ENCODE data around the gene PTPRG.
A peak's percentile ranks its signal among the peaks of the same experiment; 100 is the strongest.

The PTPRG gene

GRCh38 chr3:61890167-61890566 lies 328.8 kb downstream of the PTPRG start:
- Mint-ChIP-seq H3K4me3 (no peak overlapping the region), H3K4me1 (peaks cover 7% of the 10 kb centered on the region), H3K9me3 (no peaks in the 10 kb centered on the region), H3K27ac (no peak overlapping the region), H3K27me3 (no peaks in the 10 kb centered on the region), H3K36me3 (no peaks in the 10 kb centered on the region)
- CTCF ChIA-PET, result no interaction called here
- no peak for DNase-seq

- H3K4me1 Mint-ChIP-seq, result peaks cover 11% of the 10 kb centered on the region
These were observed 329.2 kb downstream of the PTPRG start for GRCh38 chr3:61890586-61890985.

DNA sequence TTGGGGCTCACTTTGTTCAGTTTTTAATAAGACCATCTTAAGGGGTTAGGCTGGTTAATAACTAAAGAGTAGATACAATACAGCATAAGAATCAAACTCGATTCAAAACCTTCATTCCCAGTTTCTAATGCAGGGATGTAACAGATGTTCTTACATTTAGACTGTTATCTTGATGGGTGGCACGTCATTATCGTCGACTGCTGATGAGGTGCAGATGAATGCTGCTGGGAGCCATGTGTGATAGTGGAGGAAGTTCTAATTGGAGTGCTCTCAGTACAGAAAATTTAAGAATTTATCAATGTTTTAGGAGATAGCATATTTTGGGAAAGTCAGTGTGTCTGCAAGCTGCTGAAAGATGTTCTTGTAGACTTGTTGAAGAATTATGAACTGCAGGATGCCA lies 331.5 kb downstream of the PTPRG start:
- DNase-seq, result no peak
- Mint-ChIP-seq H3K9me3 (no peaks in the 10 kb centered on the region), H3K4me1 (peaks cover 12% of the 10 kb centered on the region), H3K27ac (no peak overlapping the region), H3K27me3 (no peaks in the 10 kb centered on the region), H3K4me3 (no peak overlapping the region), H3K36me3 (no peaks in the 10 kb centered on the region)
- CTCF ChIA-PET, result no interaction called here

More at GRCh38 chr3:61890586-61890985, 329.2 kb downstream of the PTPRG start:
- Mint-ChIP-seq H3K4me3 (no peak overlapping the region), H3K9me3 (no peaks in the 10 kb centered on the region), H3K27ac (no peak overlapping the region), H3K36me3 (no peaks in the 10 kb centered on the region), H3K27me3 (no peaks in the 10 kb centered on the region)
- no peak for DNase-seq
- CTCF ChIA-PET, result no interaction called here

GRCh38 chr3:61893840-61894566 lies 332.6 kb downstream of the PTPRG start:
- Mint-ChIP-seq H3K4me3 (no peak overlapping the region), H3K27ac (no peak overlapping the region)

DNA sequence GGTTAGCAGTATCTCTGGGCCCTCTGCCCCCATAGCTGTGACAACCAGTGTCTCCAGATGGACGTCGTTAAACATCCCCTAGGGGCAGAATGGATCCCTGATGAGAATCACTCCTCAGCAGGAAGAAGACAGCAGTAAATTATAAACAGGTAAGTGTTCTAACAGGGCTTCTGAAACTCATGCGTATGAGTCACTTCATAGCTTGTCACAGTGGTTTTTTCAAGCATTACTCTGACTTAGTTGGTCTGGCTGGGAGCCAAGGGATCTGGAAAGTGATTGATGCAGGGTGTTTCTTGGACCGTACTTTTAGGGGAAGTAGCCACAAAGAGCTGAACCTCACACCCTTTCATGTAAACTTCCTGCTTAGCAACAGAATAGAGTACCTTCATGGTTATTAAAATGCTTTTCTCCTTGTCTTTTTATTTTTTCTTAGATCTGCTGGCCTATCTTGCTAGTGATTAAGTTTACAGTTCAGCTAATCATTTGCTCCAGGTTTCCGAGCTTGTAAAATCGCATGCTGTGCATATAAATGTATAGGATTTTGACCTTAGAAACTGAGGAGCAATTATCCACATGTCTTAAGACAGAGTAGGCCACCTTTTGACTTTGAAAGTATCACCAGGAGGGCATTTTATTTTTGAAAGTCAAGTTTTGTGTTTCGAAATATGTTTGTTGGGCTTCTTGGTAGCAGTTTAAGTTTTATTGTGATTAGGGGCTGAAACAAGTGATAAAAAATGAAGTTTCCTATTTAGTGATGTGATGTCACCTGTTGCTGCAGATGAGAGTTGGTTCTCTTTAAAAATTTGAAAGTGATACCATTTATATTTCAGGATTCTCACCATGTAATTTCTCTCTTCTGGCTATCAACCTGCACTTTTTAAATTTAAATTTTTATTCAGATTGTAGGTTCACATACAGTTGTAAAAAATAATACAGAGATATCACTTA lies 333.9 kb downstream of the PTPRG start:
- no peaks in the 10 kb centered on the region for H3K9me3 Mint-ChIP-seq
- H3K4me1 Mint-ChIP-seq, result peaks cover 12% of the 10 kb centered on the region
- no peak overlapping the region for H3K4me3 Mint-ChIP-seq
- H3K27me3 Mint-ChIP-seq, result no peaks in the 10 kb centered on the region
- H3K27ac Mint-ChIP-seq, result no peak overlapping the region
- peak; percentile 39 for DNase-seq
- CTCF ChIA-PET, result interaction anchor here (0.8 kb wide), 1 partner anchor 42 kb away, joined by 4 read pairs; no protein-coding TSS in a partner anchor
- no peaks in the 10 kb centered on the region for H3K36me3 Mint-ChIP-seq

More at GRCh38 chr3:61893840-61894566, 332.6 kb downstream of the PTPRG start:
- H3K4me1 Mint-ChIP-seq, result peaks cover 12% of the 10 kb centered on the region
- no peak for DNase-seq
- CTCF ChIA-PET, result interaction anchor here (1.2 kb wide), 1 partner anchor 29 kb away, joined by 3 read pairs; no protein-coding TSS in a partner anchor
- no peaks in the 10 kb centered on the region for H3K27me3 Mint-ChIP-seq
- H3K36me3 Mint-ChIP-seq, result no peaks in the 10 kb centered on the region
- no peaks in the 10 kb centered on the region for H3K9me3 Mint-ChIP-seq

DNA sequence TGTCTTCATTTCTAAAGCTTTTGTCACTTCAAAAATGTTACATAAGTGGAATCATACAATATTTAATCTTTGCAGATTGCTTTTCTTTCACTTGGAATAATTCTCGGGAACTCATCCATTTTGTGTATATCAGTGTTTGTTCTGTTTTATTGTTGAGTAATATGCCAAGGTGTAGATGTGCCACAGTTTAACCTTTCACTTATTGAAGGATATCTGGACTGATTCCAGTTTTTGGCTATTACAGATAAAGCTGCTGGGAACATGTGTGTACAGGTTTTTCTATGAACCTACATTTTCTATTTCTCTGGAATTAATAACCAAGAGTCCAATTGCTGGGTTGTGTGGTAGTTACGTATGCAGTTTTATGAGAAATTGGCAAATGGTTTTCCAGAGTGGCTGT lies 334.9 kb downstream of the PTPRG start:
- CTCF ChIA-PET, result no interaction called here
- peaks cover 12% of the 10 kb centered on the region for H3K4me1 Mint-ChIP-seq
- no peak for DNase-seq
- no peak overlapping the region for H3K4me3 Mint-ChIP-seq
- no peak overlapping the region for H3K27ac Mint-ChIP-seq
- H3K36me3 Mint-ChIP-seq, result no peaks in the 10 kb centered on the region
- no peaks in the 10 kb centered on the region for H3K9me3 Mint-ChIP-seq
- H3K27me3 Mint-ChIP-seq, result no peaks in the 10 kb centered on the region

DNA sequence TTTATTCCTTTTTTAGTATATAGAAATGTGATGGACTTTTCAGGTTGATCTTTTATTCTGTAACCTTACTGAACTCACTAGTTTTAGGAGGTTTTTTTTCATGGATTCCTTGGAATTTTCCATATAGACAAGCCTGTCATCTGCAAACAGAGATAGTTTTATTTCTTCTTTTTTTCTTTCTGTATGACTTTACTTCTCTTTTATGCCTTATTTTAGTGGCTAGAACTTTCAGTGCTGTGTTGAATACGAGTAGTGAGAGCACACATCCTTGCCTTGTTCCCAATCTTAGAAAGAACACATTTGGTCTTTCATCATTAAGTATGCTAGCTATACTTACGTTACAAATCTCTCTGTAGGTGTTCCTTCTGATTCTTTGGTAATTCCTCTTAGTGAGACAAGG lies 336.5 kb downstream of the PTPRG start:
- no peak for DNase-seq
- Mint-ChIP-seq H3K27me3 (no peaks in the 10 kb centered on the region), H3K4me3 (no peak overlapping the region), H3K9me3 (no peaks in the 10 kb centered on the region), H3K27ac (no peak overlapping the region), H3K4me1 (peaks cover 12% of the 10 kb centered on the region), H3K36me3 (no peaks in the 10 kb centered on the region)
- CTCF ChIA-PET, result no interaction called here

DNA sequence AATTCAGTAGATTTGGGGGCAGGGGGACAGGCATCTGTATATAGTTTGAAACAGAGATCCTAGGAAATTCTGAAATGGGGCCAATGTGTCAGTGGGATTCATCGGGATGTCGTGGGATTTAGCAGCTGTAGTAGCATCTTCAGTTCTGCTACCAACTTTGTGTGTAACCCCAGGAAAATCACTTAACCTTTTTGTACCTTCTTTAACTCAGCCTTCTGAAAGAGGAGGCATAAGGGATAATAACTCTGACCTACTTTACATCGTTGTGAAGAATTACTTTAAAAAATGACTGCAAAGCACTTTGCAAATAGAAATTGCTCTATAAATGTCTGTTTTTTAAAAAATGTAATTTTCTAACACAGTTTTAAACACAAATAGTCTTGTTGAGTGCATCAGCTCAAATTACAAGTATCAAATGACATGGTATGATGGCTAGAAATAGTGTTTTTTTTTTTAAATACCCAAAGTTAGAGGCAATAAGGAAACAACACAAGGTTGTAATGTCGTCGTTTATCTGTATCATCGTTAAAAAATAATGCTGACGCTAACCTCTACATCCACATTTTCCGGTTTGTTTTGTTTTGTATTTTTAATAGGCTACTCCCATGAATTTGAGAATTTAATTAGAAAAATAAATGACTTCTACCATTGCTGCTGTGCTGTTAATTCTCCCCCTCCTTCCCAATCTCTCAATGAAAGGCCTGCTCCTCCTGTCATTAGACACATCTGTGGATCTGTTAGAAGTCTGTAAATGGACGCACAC lies 338.5 kb downstream of the PTPRG start:
- H3K27ac Mint-ChIP-seq, result no peak overlapping the region
- no peaks in the 10 kb centered on the region for H3K36me3 Mint-ChIP-seq
- CTCF ChIA-PET, result no interaction called here
- peaks cover 7% of the 10 kb centered on the region for H3K4me1 Mint-ChIP-seq
- no peak overlapping the region for H3K4me3 Mint-ChIP-seq
- H3K9me3 Mint-ChIP-seq, result no peaks in the 10 kb centered on the region
- no peaks in the 10 kb centered on the region for H3K27me3 Mint-ChIP-seq
- DNase-seq, result no peak

GRCh38 chr3:61901496-61901895 lies 340.1 kb downstream of the PTPRG start:
- DNase-seq, result no peak
- no peaks in the 10 kb centered on the region for H3K27me3 Mint-ChIP-seq
- CTCF ChIA-PET, result no interaction called here
- H3K27ac Mint-ChIP-seq, result no peak overlapping the region
- no peaks in the 10 kb centered on the region for H3K36me3 Mint-ChIP-seq
- H3K4me1 Mint-ChIP-seq, result no peaks in the 10 kb centered on the region
- no peak overlapping the region for H3K4me3 Mint-ChIP-seq
- no peaks in the 10 kb centered on the region for H3K9me3 Mint-ChIP-seq

- H3K4me3 Mint-ChIP-seq, result no peak overlapping the region
These were observed 340.6 kb downstream of the PTPRG start for GRCh38 chr3:61901986-61902385.

GRCh38 chr3:61903074-61903473 lies 341.7 kb downstream of the PTPRG start:
- H3K4me3 Mint-ChIP-seq, result no peak overlapping the region

More at GRCh38 chr3:61901986-61902385, 340.6 kb downstream of the PTPRG start:
- DNase-seq, result no peak
- no peaks in the 10 kb centered on the region for H3K27me3 Mint-ChIP-seq
- H3K36me3 Mint-ChIP-seq, result no peaks in the 10 kb centered on the region
- no peak overlapping the region for H3K27ac Mint-ChIP-seq
- H3K9me3 Mint-ChIP-seq, result no peaks in the 10 kb centered on the region
- CTCF ChIA-PET, result no interaction called here
- H3K4me1 Mint-ChIP-seq, result no peaks in the 10 kb centered on the region

DNA sequence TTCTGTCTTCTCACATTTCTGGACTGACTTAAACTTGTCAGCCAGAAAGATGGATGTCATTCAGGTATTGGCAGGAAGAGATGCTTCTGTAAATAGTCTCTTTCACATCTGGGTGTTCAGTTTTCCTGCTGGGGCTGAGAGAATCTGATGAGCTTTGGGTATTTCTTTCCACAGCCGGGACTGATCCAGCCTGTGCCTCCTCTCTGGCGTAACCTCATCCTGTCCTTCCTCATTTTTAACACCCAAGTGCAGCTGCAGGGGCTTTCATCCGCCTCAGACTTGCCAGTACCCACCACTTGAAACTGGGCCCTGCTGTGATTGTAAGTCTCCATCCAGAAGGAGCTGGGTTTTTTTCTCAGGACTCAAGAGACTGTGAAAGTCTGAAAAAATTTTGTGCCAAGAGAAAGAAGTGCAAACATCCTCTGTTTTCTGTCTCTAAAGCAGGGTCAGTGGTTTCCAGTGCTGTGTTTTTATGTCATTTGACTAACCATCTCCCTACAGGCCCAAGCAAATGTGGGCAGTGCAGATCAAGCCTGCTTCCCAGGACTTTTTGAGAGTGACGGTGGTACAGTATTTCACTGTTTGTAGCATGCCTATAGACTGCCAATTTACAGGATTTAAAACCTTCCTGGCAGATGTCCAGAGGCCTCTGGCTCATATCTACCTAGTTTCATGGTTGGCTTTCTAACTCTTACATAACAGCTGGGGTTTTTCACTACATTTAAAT lies 342.7 kb downstream of the PTPRG start:
- CTCF ChIA-PET, result no interaction called here
- DNase-seq, result no peak
- Mint-ChIP-seq H3K9me3 (no peaks in the 10 kb centered on the region), H3K4me3 (no peak overlapping the region), H3K36me3 (no peaks in the 10 kb centered on the region), H3K4me1 (no peaks in the 10 kb centered on the region), H3K27me3 (no peaks in the 10 kb centered on the region), H3K27ac (no peak overlapping the region)

More at GRCh38 chr3:61903074-61903473, 341.7 kb downstream of the PTPRG start:
- Mint-ChIP-seq H3K36me3 (no peaks in the 10 kb centered on the region), H3K27ac (no peak overlapping the region), H3K27me3 (no peaks in the 10 kb centered on the region), H3K9me3 (no peaks in the 10 kb centered on the region), H3K4me1 (no peaks in the 10 kb centered on the region)
- CTCF ChIA-PET, result no interaction called here
- DNase-seq, result no peak

- no peaks in the 10 kb centered on the region for H3K27me3 Mint-ChIP-seq
- H3K27ac Mint-ChIP-seq, result no peak overlapping the region
- H3K9me3 Mint-ChIP-seq, result no peaks in the 10 kb centered on the region
- H3K36me3 Mint-ChIP-seq, result no peaks in the 10 kb centered on the region
- CTCF ChIA-PET, result no interaction called here
- DNase-seq, result no peak
- no peaks in the 10 kb centered on the region for H3K4me1 Mint-ChIP-seq
- no peak overlapping the region for H3K4me3 Mint-ChIP-seq
These were observed 345.9 kb downstream of the PTPRG start for GRCh38 chr3:61907210-61907795.
